ENCODE measurements around the gene SLC48A1. TPM values are rescaled to one million over a fixed set of nuclear protein-coding genes. Genes with fewer than 3 reads are reported as not detected.
A peak's percentile ranks its signal among the peaks of the same experiment; 100 is the strongest.

The SLC48A1 gene
- polyA plus RNA-seq, 1 of the 3 experiments (the other 2 are of a cell fraction): 7.3 TPM

- peak; percentile 70 for TF ChIP-seq FOSL2 (IDR thresholded peaks at IDR 0.05; ENCODE audit: borderline replicate concordance, low read depth)
- TF ChIP-seq, protein P1, sequence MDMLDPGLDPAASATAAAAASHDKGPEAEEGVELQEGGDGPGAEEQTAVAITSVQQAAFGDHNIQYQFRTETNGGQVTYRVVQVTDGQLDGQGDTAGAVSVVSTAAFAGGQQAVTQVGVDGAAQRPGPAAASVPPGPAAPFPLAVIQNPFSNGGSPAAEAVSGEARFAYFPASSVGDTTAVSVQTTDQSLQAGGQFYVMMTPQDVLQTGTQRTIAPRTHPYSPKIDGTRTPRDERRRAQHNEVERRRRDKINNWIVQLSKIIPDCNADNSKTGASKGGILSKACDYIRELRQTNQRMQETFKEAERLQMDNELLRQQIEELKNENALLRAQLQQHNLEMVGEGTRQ (IDR thresholded peaks at IDR 0.05; ENCODE audit: borderline replicate concordance, low read depth, low read length): no peak
- TF ChIP-seq EP300 (IDR thresholded peaks at IDR 0.05; ENCODE audit: borderline replicate concordance in 1 of 2, low read depth in 1 of 2, low read length in 1 of 2): 0 out of 4 replicates have a peak, but pooled peaks of 1 of the 2 experiments have one; percentile 36
- TF ChIP-seq TEAD4 (IDR thresholded peaks at IDR 0.05; ENCODE audit: borderline replicate concordance, insufficient read depth): 0 out of 2 replicates have a peak, but pooled peaks have one; percentile 23
- peak; percentile 65 for TF ChIP-seq JUND (IDR thresholded peaks at IDR 0.05)
- TF ChIP-seq MEF2A (IDR thresholded peaks at IDR 0.05; ENCODE audit: borderline replicate concordance, low read depth): peak; percentile 86; the same call in 1 of the 2 replicates
- TF ChIP-seq TCF12 (IDR thresholded peaks at IDR 0.05): peak; percentile 15; the same call in 1 of the 2 replicates
- TF ChIP-seq, protein P2, sequence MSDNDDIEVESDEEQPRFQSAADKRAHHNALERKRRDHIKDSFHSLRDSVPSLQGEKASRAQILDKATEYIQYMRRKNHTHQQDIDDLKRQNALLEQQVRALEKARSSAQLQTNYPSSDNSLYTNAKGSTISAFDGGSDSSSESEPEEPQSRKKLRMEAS (IDR thresholded peaks at IDR 0.05; ENCODE audit: low read depth): peak; percentile 16; the same call in 1 of the 2 replicates
- TF ChIP-seq NRF1 (IDR thresholded peaks at IDR 0.05; ENCODE audit: low read depth, low read length): no peak
- Histone ChIP-seq H3K4me1 (ENCODE audit: control insufficient read depth in 1 of 2, insufficient read depth in 2 of 2, low read depth in 1 of 2, low read length in 1 of 2) (peaks cover 67 to 76% of the 10 kb centered on the region in 2 experiments), H3F3A (replicated peaks; ENCODE audit: insufficient read depth) (peaks cover 18% of the 10 kb centered on the region), H3K79me2 (ENCODE audit: insufficient read depth) (peaks cover 100% of the 10 kb centered on the region), H3K27me3 (ENCODE audit: insufficient read depth) (no peaks in the 10 kb centered on the region), H3K4me3 (ENCODE audit: low read depth in 2 of 2, low read length in 1 of 2) (peak overlapping the region in 1 of 2 experiments; percentile 36; a peak in 1 of 4 replicates), H3K9me2 (no peaks in the 10 kb centered on the region), H4K20me1 (ENCODE audit: insufficient read depth) (peaks cover 94% of the 10 kb centered on the region), H3K36me3 (replicated peaks in 1 of 2; ENCODE audit: control insufficient read depth in 1 of 2, insufficient read depth in 2 of 2, low read length in 1 of 2) (peaks cover 6 to 7% of the 10 kb centered on the region in 2 experiments), H3K9ac (peak overlapping the region; percentile 46; the same call in 1 of the 2 replicates), H3K9me3 (no peaks in the 10 kb centered on the region), H3K27ac (ENCODE audit: low read depth in 2 of 2, low read length in 1 of 2) (peak overlapping the region; percentile 48 to 84), H2AFZ (ENCODE audit: low read depth) (no peak overlapping the region), H3K4me2 (peak overlapping the region; percentile 62)
- CTCF ChIA-PET: interaction anchor here (0.9 to 5.0 kb wide), 9 partner anchors 11 to 72 kb away, joined by 3 to 25 read pairs (median 5); no protein-coding TSS in a partner anchor
- no peak for DNase-seq
- POLR2A ChIA-PET: no interaction called here
- 41% methylated on average over 24 of the region's 37 CpGs for WGBS (ENCODE audit: low lambda C conversion rate)
These were observed 39.9 kb downstream of the SLC48A1 start for GRCh38 chr12:47812797-47813510.

DNA sequence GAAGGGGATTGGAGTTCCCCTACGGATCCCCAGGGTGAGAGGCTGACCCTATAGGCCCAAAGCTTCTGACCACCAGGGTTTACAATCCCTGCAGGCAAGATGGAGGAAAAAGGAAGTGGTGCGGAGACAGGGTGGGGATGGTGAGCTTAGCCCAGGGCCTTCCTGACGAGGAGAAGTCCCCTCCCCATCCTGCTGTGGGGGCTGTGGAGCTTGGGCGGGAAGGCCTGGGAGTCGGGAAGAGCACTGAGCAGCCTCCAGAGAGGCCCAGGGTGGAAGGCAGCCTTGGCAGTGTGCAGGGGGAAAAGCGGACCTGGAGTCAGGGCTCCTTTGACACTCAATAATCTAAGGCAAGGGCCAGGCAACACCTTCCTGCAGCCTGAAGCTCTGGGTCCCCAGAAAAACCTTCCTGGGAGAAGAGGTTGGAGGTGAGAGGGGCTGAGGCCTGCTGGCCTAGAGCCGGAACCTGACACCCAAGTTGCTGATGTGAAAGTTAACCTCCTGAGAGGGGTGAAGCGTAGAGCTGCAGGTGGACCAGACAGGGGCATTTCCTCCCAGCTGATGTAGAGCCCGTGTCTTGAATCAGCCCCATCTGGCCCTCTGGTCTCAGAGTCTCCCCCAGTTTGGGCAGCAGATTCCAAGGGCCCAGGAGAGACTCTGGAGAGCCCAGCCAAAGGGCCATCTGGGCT is 40.6 kb downstream of the SLC48A1 start:
- Histone ChIP-seq H3K4me2 (peak overlapping the region; percentile 62), H3K27me3 (ENCODE audit: insufficient read depth) (no peaks in the 10 kb centered on the region), H3K9ac (peak overlapping the region; percentile 17; the same call in 1 of the 2 replicates), H3K4me1 (ENCODE audit: control insufficient read depth in 1 of 2, insufficient read depth in 2 of 2, low read depth in 1 of 2, low read length in 1 of 2) (peaks cover 67 to 72% of the 10 kb centered on the region in 2 experiments), H2AFZ (ENCODE audit: low read depth) (no peak overlapping the region), H3K4me3 (ENCODE audit: low read depth in 2 of 2, low read length in 1 of 2) (peak overlapping the region in 1 of 2 experiments; percentile 36; a peak in 1 of 4 replicates), H3K9me2 (no peaks in the 10 kb centered on the region), H4K20me1 (ENCODE audit: insufficient read depth) (peaks cover 94% of the 10 kb centered on the region), H3K27ac (ENCODE audit: low read depth in 2 of 2, low read length in 1 of 2) (peak overlapping the region; percentile 16 to 84; a peak in 3 of 4 replicates), H3F3A (replicated peaks; ENCODE audit: insufficient read depth) (peaks cover 18% of the 10 kb centered on the region), H3K79me2 (ENCODE audit: insufficient read depth) (peaks cover 100% of the 10 kb centered on the region), H3K36me3 (replicated peaks in 1 of 2; ENCODE audit: control insufficient read depth in 1 of 2, insufficient read depth in 2 of 2, low read length in 1 of 2) (peaks cover 6 to 7% of the 10 kb centered on the region in 2 experiments), H3K9me3 (no peaks in the 10 kb centered on the region)
- TF ChIP-seq RXRA (IDR thresholded peaks at IDR 0.05; ENCODE audit: borderline replicate concordance, low read depth) (no peak), CHD2 (IDR thresholded peaks at IDR 0.05; ENCODE audit: low read length, partially characterized antibody) (no peak), RFX5 (IDR thresholded peaks at IDR 0.05; ENCODE audit: low read length) (no peak), POLR2AphosphoS5 (IDR thresholded peaks at IDR 0.05; ENCODE audit: low read depth, low read length) (no peak), ZBTB33 (IDR thresholded peaks at IDR 0.05; ENCODE audit: borderline replicate concordance, low read depth) (no peak), NFIC (IDR thresholded peaks at IDR 0.05; ENCODE audit: borderline replicate concordance) (no peak)
- TF ChIP-seq, protein P3, sequence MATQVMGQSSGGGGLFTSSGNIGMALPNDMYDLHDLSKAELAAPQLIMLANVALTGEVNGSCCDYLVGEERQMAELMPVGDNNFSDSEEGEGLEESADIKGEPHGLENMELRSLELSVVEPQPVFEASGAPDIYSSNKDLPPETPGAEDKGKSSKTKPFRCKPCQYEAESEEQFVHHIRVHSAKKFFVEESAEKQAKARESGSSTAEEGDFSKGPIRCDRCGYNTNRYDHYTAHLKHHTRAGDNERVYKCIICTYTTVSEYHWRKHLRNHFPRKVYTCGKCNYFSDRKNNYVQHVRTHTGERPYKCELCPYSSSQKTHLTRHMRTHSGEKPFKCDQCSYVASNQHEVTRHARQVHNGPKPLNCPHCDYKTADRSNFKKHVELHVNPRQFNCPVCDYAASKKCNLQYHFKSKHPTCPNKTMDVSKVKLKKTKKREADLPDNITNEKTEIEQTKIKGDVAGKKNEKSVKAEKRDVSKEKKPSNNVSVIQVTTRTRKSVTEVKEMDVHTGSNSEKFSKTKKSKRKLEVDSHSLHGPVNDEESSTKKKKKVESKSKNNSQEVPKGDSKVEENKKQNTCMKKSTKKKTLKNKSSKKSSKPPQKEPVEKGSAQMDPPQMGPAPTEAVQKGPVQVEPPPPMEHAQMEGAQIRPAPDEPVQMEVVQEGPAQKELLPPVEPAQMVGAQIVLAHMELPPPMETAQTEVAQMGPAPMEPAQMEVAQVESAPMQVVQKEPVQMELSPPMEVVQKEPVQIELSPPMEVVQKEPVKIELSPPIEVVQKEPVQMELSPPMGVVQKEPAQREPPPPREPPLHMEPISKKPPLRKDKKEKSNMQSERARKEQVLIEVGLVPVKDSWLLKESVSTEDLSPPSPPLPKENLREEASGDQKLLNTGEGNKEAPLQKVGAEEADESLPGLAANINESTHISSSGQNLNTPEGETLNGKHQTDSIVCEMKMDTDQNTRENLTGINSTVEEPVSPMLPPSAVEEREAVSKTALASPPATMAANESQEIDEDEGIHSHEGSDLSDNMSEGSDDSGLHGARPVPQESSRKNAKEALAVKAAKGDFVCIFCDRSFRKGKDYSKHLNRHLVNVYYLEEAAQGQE (IDR thresholded peaks at IDR 0.05; ENCODE audit: low read depth, low read length): no peak
- ChIA-PET POLR2A (no interaction called here), CTCF (interaction anchor here (1.0 to 5.0 kb wide), 5 partner anchors 12 to 98 kb away, joined by 3 to 25 read pairs (median 9); no protein-coding TSS in a partner anchor)
- 70% methylated on average over 6 of the region's 9 CpGs for WGBS (ENCODE audit: low lambda C conversion rate)
- no peak for DNase-seq

Measured in SK-N-SH (cell line).